PC-9 (cell line): ENCODE results near the gene TRPM4.

Experiments used
- CTCF ChIP-seq: fragments of 200-600 bp; sonication (generic); conservative IDR thresholded peaks from 2 replicates; pipeline ENCODE4 v1.6.1; 2017; ENCODE audit warnings: mixed run types, antibody characterized with exemption, mild to moderate bottlenecking, moderate library complexity
- EZH2 ChIP-seq: fragments of 200-600 bp; sonication (generic); IDR thresholded peaks from 2 replicates; pipeline ENCODE4 v1.8.0; 2017; ENCODE audit warnings: antibody characterized with exemption, low read depth

- no peak for TF ChIP-seq CTCF
- TF ChIP-seq EZH2, result no peak
Measured at GRCh38 chr19:49135686-49136085, 21.9 kb upstream of the TRPM4 start.
